Stimulated activated CD8-positive, alpha-beta memory T cell treated with anti-CD3 and anti-CD28 coated beads, Interleukin-2, amount 100 ng/mL, for 48 hours (primary cell): Measurements from ENCODE around the gene ANGEL1.

Experiments
- DNase-seq, 2 donors: peaks; one replicate each; pipeline ENCODE4 v3.0.0-alpha.2; 2020; ENCODE audit warnings: low read depth in 2 of 2

The ANGEL1 gene

GRCh38 chr14:76778546-76779215 lies 34.0 kb downstream of the ANGEL1 start:
- no peak for DNase-seq

GRCh38 chr14:76777721-76778120 lies 35.0 kb downstream of the ANGEL1 start:
- DNase-seq: no peak

DNA sequence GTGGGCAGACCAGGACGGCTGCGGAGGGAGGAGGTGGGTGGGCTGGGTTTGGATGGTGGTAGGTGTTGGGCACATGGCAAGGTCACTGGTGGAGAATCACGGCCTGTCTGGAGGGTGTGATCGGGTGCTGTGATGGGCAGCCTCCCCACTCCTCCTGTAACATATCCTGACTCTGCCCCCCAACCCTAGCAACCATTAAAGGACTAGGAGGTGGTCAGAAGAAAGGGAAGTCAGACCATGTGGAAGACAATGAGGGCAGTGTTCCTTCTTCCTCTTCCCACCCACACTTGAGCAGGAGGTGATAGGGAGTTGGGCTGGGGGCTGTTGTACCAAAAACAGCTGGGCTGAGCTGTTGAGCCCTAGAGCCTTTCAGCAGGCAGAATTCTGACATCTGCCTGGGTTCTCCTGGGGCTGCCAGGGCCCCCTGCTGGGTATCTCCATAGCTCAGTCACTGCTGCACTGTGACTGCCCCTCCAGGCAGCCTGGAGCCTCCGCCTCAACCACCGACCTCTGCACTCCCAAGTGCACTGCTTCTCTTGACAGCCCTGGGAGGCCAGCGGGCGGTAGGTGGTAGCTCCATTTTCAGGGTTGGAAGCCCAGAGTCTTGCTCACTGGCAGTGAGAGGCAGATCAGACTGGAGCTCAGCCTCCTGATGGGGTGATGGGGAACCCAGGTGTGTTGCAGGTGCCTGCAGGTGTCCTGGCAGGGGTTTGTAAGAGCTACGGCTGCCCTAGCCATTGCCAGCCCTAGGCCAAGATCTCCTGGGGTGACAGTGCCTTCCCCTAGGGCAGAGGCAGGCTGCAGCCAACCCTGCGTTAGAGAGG lies 36.0 kb downstream of the ANGEL1 start:
- no peak for DNase-seq

GRCh38 chr14:76775695-76776427 lies 36.8 kb downstream of the ANGEL1 start:
- DNase-seq: no peak

- no peak for DNase-seq
Measured at GRCh38 chr14:76774821-76775694, 37.6 kb downstream of the ANGEL1 start.

DNA sequence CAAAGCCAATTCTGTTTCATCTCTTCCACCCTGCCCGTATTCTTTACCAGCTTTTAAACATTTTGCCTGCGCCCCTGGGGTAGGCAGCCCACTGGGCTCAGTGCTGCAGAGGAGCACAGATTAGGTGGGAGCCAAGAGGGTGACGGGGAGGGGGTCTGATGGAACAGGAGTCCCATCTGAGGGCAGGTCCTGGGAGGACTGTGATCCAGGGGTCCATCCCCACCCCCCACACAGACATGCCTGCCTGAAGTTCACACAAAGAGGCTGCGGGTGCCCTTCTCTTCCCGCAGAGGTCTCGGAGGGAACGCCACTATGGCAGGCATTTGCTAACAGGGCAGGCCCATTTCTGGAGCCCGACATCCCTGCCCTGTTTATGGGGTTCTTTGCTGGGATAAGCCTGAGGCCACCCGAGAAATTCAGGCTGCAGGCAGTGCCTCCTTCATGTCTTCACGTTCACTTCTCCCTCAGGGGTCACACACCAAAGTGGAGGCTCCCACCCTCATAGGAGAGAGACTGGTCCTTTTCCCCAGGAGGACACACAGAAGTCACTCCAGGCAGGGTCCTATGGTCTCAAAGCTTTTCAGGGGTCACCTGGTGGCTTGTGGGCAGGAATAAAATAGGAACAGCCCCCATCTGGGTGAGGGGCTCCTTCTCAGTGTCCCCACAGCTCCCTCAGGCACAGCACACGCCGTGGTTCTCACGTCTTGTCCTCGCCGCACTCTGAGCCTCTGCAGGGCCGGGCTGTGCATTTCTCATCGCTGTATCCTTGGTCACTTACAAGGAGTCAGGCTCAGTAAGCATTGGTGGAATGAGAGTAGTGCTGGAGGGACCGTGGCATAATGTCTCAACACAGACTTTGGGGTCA lies 38.5 kb downstream of the ANGEL1 start:
- no peak for DNase-seq

DNA sequence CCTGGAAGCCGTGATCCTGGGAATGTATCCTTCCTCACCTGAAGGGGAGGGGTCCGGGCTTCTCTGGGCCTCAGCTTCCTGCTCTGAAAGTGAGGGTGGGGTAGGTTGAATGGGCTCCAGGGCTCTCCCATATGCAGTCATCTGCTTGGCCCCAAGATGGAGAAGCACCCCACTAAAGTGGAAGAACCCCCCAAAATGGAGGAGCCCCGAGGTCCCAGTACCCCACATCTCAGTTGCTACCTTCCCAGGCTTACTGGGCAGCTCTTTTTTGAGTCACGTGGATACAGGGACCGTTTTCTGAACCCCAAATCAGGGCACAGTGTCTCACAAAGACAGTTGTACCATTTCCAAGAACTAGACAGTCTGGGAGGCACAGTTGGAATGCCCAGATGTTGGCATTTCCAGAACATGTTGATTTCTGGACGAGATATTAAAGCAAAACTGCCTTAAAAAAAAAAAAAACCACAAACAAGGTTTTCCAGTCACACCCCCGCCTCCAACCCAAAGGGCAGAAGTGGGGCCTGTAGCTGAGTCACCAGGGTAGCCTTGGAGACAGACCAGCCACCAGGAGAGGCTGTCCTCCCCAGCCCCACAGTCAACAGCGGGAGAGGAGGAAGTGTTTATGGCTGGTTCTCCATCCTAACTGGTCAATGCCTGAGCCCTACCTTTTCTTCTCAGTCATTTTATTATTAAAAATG lies 39.3 kb downstream of the ANGEL1 start:
- DNase-seq: peak in 1 of 2 donors; percentile 28

DNA sequence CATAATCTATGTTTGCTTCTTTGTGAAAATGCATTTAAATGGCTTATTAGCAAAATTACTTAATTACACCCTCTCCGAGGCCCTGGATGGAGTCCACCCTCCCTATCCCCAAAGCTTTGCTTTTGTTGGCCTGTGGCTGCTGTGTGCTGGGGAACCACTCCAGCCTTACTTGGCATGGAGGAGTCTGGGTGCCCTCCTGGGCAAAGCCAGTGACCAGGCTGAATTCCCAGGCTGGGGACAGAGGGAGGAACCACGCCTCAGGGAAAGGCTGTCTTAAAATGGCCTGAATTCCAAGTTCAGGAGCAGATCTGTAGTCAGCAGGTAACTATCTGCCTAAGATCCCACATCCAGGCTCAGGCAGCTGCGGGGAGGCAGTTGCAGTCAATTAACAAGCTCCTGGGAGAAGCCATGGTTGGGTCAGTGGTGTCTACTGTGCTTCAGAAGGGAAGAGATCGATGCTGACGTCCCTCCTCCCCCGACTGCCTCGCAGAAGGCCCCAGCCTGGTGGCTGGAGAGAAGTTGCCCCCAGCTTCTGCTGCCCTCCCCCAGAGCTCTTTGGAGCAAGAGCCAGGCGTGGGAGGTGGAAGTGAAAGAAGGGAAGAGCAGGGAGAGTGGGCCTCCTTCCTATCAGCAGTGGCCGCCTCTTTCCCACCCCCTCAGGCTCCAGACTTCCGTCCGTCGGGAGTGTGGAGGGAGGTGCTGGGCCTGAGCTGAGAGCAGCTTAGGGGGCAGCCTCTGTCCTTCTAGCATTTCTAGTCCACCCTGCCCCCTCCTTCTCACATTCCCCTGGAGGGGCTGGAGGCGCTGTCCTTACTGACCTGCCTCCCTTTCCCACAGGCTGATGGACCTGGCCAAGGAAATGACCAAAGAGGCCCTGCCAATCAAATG lies 40.1 kb downstream of the ANGEL1 start:
- no peak for DNase-seq

GRCh38 chr14:76771437-76771980 lies 41.2 kb downstream of the ANGEL1 start:
- DNase-seq: no peak

- no peak for DNase-seq
Measured at GRCh38 chr14:76770521-76771436, 41.9 kb downstream of the ANGEL1 start.

DNA sequence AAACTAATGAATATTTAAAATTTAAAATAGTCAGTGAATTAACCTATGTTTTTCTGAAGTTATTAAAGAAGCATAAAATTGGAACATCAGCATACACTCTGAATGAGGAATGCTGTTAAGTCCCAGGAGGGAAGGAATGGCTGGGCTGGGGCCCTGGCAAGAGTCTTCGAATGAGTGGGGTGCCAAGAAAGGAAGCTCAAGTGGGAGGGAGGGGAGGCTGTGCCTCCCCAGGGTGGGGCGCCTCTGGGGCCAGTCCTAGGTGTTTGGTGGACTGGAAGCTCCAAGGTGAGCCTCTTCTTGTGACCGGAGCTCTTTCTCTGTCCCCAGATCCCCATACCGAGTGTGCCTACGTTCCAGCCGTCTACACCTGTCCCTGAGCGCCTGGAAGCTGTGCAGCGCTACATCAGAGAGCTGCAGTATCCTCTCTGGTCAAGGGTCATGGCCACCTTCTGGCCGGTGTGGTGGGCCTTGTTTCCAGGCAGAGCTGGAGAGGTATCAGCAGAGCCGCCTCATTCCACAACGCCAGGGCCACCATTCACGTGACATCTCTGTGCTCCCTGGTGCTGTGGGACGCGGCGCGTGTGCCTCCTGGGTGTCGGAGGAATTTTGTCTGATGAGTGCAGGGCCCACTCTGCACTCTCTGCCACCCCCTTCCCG lies 42.9 kb downstream of the ANGEL1 start:
- no peak for DNase-seq

- no peak for DNase-seq
Measured at GRCh38 chr14:76768671-76769500, 43.8 kb downstream of the ANGEL1 start.

DNA sequence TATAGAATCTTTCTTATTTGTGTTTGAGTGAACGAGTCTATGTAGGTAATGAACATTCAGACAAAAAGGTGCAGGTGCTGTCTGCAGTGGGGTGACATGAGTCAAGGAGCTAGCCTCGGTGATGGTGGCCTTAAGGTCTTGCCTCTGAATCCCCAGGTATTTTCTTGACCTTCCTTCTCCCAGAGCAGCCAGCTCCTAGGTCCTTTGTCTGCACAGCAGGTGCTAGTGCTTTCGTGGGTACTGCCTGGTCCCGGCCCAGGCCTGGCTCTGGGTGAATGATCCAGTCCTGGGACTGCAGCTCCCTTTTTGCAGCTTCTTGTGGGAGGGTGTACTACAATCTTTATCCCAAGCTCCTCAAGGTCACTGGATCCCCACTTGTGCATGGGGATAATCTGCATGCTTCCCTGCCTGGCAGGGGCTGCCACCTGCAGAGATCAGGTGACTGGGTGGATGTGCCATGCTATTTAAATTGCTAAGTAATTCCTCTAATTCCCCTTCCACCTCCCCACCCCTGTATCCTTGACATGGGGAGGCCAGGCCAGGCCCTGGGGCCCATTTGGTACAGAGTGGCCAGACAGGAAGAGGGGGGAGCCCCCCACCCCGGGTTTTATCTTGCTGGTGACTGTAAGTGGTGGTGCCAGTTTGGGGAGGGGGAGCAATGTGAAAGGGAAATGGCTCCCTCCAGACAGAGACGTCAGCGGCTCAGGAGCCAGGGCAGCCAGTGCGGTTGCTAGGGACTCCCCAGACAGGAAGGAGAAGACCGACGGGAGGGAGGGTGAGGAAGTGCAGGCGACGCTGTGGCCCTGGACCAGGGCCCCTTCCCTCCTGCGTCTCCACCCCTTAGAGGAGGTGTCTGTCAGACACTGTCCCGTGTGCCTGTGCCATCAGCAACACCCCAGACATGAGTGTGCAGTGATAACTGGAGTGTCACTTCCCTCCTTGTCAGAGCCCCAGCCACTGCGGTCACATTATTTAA lies 44.7 kb downstream of the ANGEL1 start:
- peak; percentile 36 to 61 for DNase-seq

DNA sequence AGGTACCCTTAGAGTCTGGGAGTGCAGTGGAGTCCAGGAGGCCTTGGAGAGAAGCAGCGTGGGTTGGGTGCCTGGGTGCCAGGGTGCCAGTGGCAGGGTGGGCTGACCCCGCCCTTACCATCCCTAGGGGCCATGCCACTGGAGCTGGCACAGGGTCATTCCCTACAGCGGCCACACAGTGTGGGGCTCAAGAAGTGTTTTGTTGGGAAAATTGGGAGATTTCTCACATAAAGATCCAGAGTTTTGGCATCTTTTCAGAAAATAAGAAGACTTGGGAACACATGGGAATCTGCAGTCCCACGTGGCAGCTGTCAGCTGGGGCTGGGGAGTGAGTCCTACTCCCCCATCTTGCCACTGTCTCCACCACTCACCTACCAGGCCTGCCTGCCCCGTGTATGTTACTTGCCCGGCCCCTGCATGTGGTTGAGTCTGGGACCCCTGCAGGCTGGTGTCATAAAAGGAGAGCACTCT lies 47.2 kb downstream of the ANGEL1 start:
- DNase-seq: no peak
